ENCODE data around the gene TMA16. TPM values are rescaled to one million over a fixed set of nuclear protein-coding genes. Genes with fewer than 3 reads are reported as not detected.

Gene TMA16
- total and polyA plus RNA-seq, 4 donors: 17.7 to 27.3 (median 23.8) TPM

GRCh38 chr4:163563592-163563991, 69.1 kb downstream of the TMA16 start:
- Histone ChIP-seq H3K4me1 (ENCODE audit: control insufficient read depth in 1 of 2, insufficient read depth in 2 of 2, low read length in 2 of 2) (no peaks in the 10 kb centered on the region), H3K36me3 (ENCODE audit: control insufficient read depth in 1 of 2, insufficient read depth in 2 of 2, low read length in 1 of 2) (no peaks in the 10 kb centered on the region), H3K4me3 (ENCODE audit: low read length in 2 of 2) (no peak overlapping the region), H3K27me3 (ENCODE audit: control insufficient read depth in 1 of 2, insufficient read depth in 2 of 2, low read length in 1 of 2) (peaks cover 0 to 2% of the 10 kb centered on the region in 2 donors), H3K27ac (ENCODE audit: low read depth in 1 of 2, low read length in 2 of 2) (no peak overlapping the region), H3K9me3 (ENCODE audit: control insufficient read depth, low read length) (no peaks in the 10 kb centered on the region)
- no peak for DNase-seq
- WGBS, 2 donors: 89 to 93% methylated on average over 6 of the region's 6 CpGs
- intact Hi-C loops (cut with DNase I): no loop called here
- ATAC-seq (ENCODE audit: low FRiP score): no peak

GRCh38 chr4:163564221-163564720, 69.8 kb downstream of the TMA16 start:
- no peak overlapping the region for H3K27ac ChIP-seq (ENCODE audit: low read depth in 1 of 2, low read length in 2 of 2)
- peaks cover 0 to 2% of the 10 kb centered on the region in 2 donors for H3K27me3 ChIP-seq (ENCODE audit: control insufficient read depth in 1 of 2, insufficient read depth in 2 of 2, low read length in 1 of 2)
- no peak for DNase-seq
- H3K4me1 ChIP-seq (ENCODE audit: control insufficient read depth in 1 of 2, insufficient read depth in 2 of 2, low read length in 2 of 2): no peaks in the 10 kb centered on the region
- WGBS, 2 donors: 80 to 88% methylated on average over 2 of the region's 2 CpGs
- H3K9me3 ChIP-seq (ENCODE audit: control insufficient read depth, low read length): no peaks in the 10 kb centered on the region
- no peak for ATAC-seq (ENCODE audit: low FRiP score)
- no peaks in the 10 kb centered on the region for H3K36me3 ChIP-seq (ENCODE audit: control insufficient read depth in 1 of 2, insufficient read depth in 2 of 2, low read length in 1 of 2)
- H3K4me3 ChIP-seq (ENCODE audit: low read length in 2 of 2): no peak overlapping the region
- intact Hi-C loops (cut with DNase I): no loop called here

- Histone ChIP-seq H3K9me3 (ENCODE audit: control insufficient read depth, low read length) (no peaks in the 10 kb centered on the region), H3K4me1 (ENCODE audit: control insufficient read depth in 1 of 2, insufficient read depth in 2 of 2, low read length in 2 of 2) (no peaks in the 10 kb centered on the region), H3K36me3 (ENCODE audit: control insufficient read depth in 1 of 2, insufficient read depth in 2 of 2, low read length in 1 of 2) (no peaks in the 10 kb centered on the region), H3K27ac (ENCODE audit: low read depth in 1 of 2, low read length in 2 of 2) (no peak overlapping the region), H3K27me3 (ENCODE audit: control insufficient read depth in 1 of 2, insufficient read depth in 2 of 2, low read length in 1 of 2) (peaks cover 0 to 2% of the 10 kb centered on the region in 2 donors), H3K4me3 (ENCODE audit: low read length in 2 of 2) (no peak overlapping the region)
- ATAC-seq (ENCODE audit: low FRiP score): no peak
- intact Hi-C loops (cut with DNase I): no loop called here
- 27 to 30% methylated on average over 5 of the region's 5 CpGs for WGBS, 2 donors
- DNase-seq: no peak
Measured at GRCh38 chr4:163565226-163566135, 71.0 kb downstream of the TMA16 start.

GRCh38 chr4:163566257-163566796, 71.8 kb downstream of the TMA16 start:
- intact Hi-C loops (cut with DNase I): no loop called here
- no peak for ATAC-seq (ENCODE audit: low FRiP score)
- WGBS, 2 donors: 70 to 76% methylated on average over 4 of the region's 4 CpGs

GRCh38 chr4:163568843-163569242, 74.4 kb downstream of the TMA16 start:
- 85% methylated on average over 2 of the region's 2 CpGs for WGBS, 2 donors
- Histone ChIP-seq H3K4me1 (ENCODE audit: control insufficient read depth in 1 of 2, insufficient read depth in 2 of 2, low read length in 2 of 2) (no peaks in the 10 kb centered on the region), H3K27me3 (ENCODE audit: control insufficient read depth in 1 of 2, insufficient read depth in 2 of 2, low read length in 1 of 2) (peaks cover 0 to 1% of the 10 kb centered on the region in 2 donors), H3K36me3 (ENCODE audit: control insufficient read depth in 1 of 2, insufficient read depth in 2 of 2, low read length in 1 of 2) (no peaks in the 10 kb centered on the region), H3K4me3 (ENCODE audit: low read length in 2 of 2) (no peak overlapping the region), H3K9me3 (ENCODE audit: control insufficient read depth, low read length) (no peaks in the 10 kb centered on the region), H3K27ac (ENCODE audit: low read depth in 1 of 2, low read length in 2 of 2) (no peak overlapping the region)
- DNase-seq (no peak), ATAC-seq (ENCODE audit: low FRiP score) (no peak)
- intact Hi-C loops (cut with DNase I): no loop called here

More at GRCh38 chr4:163566257-163566796, 71.8 kb downstream of the TMA16 start:
- no peak overlapping the region for H3K27ac ChIP-seq (ENCODE audit: low read depth in 1 of 2, low read length in 2 of 2)
- no peak overlapping the region for H3K4me3 ChIP-seq (ENCODE audit: low read length in 2 of 2)
- H3K36me3 ChIP-seq (ENCODE audit: control insufficient read depth in 1 of 2, insufficient read depth in 2 of 2, low read length in 1 of 2): no peaks in the 10 kb centered on the region
- H3K27me3 ChIP-seq (ENCODE audit: control insufficient read depth in 1 of 2, insufficient read depth in 2 of 2, low read length in 1 of 2): peaks cover 0 to 2% of the 10 kb centered on the region in 2 donors
- H3K9me3 ChIP-seq (ENCODE audit: control insufficient read depth, low read length): no peaks in the 10 kb centered on the region
- H3K4me1 ChIP-seq (ENCODE audit: control insufficient read depth in 1 of 2, insufficient read depth in 2 of 2, low read length in 2 of 2): no peaks in the 10 kb centered on the region
- DNase-seq: no peak

Other genes starting within 250 kb of the TMA16 start
- 10 to 100 TPM; 40.2 to 56.4 TPM for gene NPY1R, start 162.1 kb upstream of the TMA16 start, total RNA-seq
- gene NPY1R, start 162.1 kb upstream of the TMA16 start, polyA plus RNA-seq: 100 to 1,000 TPM in 1 of 2 donors, 10 to 100 TPM in 1; 17.2 to 112 TPM
- 1 to 10 TPM; 2.0 to 3.0 TPM for gene NPY5R, start 150.8 kb upstream of the TMA16 start, total RNA-seq
- 10 to 100 TPM in 1 of 2 donors, 1 to 10 TPM in 1; 3.1 to 15.5 TPM for gene NPY5R, start 150.8 kb upstream of the TMA16 start, polyA plus RNA-seq
- not detected for gene TKTL2, start 20.9 kb upstream of the TMA16 start, total RNA-seq
- not detected for gene TKTL2, start 20.9 kb upstream of the TMA16 start, polyA plus RNA-seq

Measured in aorta (tissue), 5 donors.